Endothelial cell of umbilical vein (primary cell): ENCODE results near the gene CIAO3. TPM values are rescaled to one million over a fixed set of nuclear protein-coding genes. Genes with fewer than 3 reads are reported as not detected.

ENCODE experiments used
- BruUV-seq: library from RNA; stranded (reverse); fragments of 400-500 nt; replicated peaks from 2 replicates; lab custom pipeline; 2021; lab: Mats Ljungman, UMichigan
- CTCF ChIA-PET: fragments of 300-600, 350-600 bp; sonication (Branson Sonifier 250); formaldehyde crosslinking; loops from one replicate; lab custom pipeline; 2021; ENCODE audit warnings: antibody characterized with exemption, inconsistent platforms; lab: Charles Lee
- POLR2A ChIA-PET: fragments of 300-600, 350-600 bp; sonication (Branson Sonifier 250); formaldehyde crosslinking; loops from one replicate; lab custom pipeline; 2021; ENCODE audit warnings: antibody characterized with exemption, inconsistent platforms; lab: Charles Lee
- DNase-seq: peaks from one replicate; pipeline ENCODE4 v3.0.0-alpha.2; 2011; ENCODE audit warnings: low read depth, low spot score
- FAIRE-seq: peaks from 2 replicates; lab custom pipeline; 2011; peaks lifted over from hg19 to GRCh38; lab: Jason Lieb, UNC
- H2AFZ ChIP-seq: 2 replicates; pipeline ENCODE4 v1.6.0; 2012; ENCODE audit warnings: low read depth, low read length, control low read depth, inconsistent platforms
- H3K27ac ChIP-seq: 2 replicates; pipeline ENCODE4 v1.5.1; 2011; ENCODE audit warnings: low read depth, mild to moderate bottlenecking, control low read depth, low read length, moderate library complexity; ENCODE audit not compliant: insufficient read depth
- H3K27me3 ChIP-seq, 2 experiments: 2 replicates each; pipeline versions ENCODE4 v1.6.0 to v1.6.1; 2011; ENCODE audit warnings: low read length in 2 of 2, mixed read lengths in 1 of 2; ENCODE audit not compliant: control insufficient read depth in 2 of 2, insufficient read depth in 2 of 2
- H3K36me3 ChIP-seq, 2 experiments: 2 replicates in 1 of 2; 3 replicates in 1 of 2; pipeline ENCODE4 v1.5.1; 2011; ENCODE audit warnings: low read length in 2 of 2, mild to moderate bottlenecking in 1 of 2, moderate library complexity in 1 of 2; ENCODE audit not compliant: control insufficient read depth in 2 of 2, insufficient read depth in 2 of 2; ENCODE audit errors: extremely low read depth in 1 of 2
- H3K4me1 ChIP-seq: 3 replicates; pipeline ENCODE4 v1.5.1; 2011; ENCODE audit warnings: mild to moderate bottlenecking, low read length; ENCODE audit not compliant: control insufficient read depth, insufficient read depth; ENCODE audit errors: extremely low read depth
- H3K4me2 ChIP-seq: 2 replicates; pipeline ENCODE4 v1.6.1; 2011; ENCODE audit warnings: low read length, control low read depth, mixed read lengths; ENCODE audit not compliant: insufficient read depth
- H3K4me3 ChIP-seq, 3 experiments: fragments of 200-600 bp in 1 of 3; sonication (generic), shearing (Covaris generic) in 1 of 3; replicated peaks in 1 of 3; 2 replicates each; pipeline ENCODE4 v1.5.1; 2011 to 2016; ENCODE audit warnings: control low read depth in 3 of 3, low read length in 3 of 3, mild to moderate bottlenecking in 2 of 3, inconsistent platforms in 1 of 3, low read depth in 1 of 3, moderate library complexity in 1 of 3; ENCODE audit not compliant: insufficient read depth in 1 of 3
- H3K79me2 ChIP-seq: 2 replicates; pipeline ENCODE4 v1.6.0; 2012; ENCODE audit warnings: low read length, inconsistent platforms; ENCODE audit not compliant: control insufficient read depth, insufficient read depth
- H3K9ac ChIP-seq: replicated peaks from 2 replicates; pipeline ENCODE3; 2011; ENCODE audit warnings: low read length, control low read depth; ENCODE audit not compliant: insufficient read depth; ENCODE audit errors: extremely low read depth
- H3K9me1 ChIP-seq: replicated peaks from 3 replicates; pipeline ENCODE4 v1.6.0; 2011; ENCODE audit warnings: mild to moderate bottlenecking, low read length; ENCODE audit not compliant: control insufficient read depth, insufficient read depth; ENCODE audit errors: extremely low read depth
- H3K9me3 ChIP-seq: replicated peaks from 2 replicates; pipeline ENCODE4 v1.5.1; 2012; ENCODE audit warnings: low read length, inconsistent platforms; ENCODE audit not compliant: control insufficient read depth, insufficient read depth
- H4K20me1 ChIP-seq: replicated peaks from 2 replicates; pipeline ENCODE3; 2011; ENCODE audit warnings: mild to moderate bottlenecking, low read length; ENCODE audit not compliant: control insufficient read depth, insufficient read depth; ENCODE audit errors: extremely low read depth
- CTCF ChIP-seq, 2 donors: IDR thresholded peaks; 1 replicate in 1 of 2; 2 replicates in 1 of 2; pipeline ENCODE4 v1.5.1; 2011; ENCODE audit warnings: low read length in 2 of 2, mild to moderate bottlenecking in 2 of 2, moderate library complexity in 2 of 2, control low read depth in 1 of 2, inconsistent platforms in 1 of 2, low read depth in 1 of 2; ENCODE audit not compliant: insufficient read depth in 1 of 2; ENCODE audit errors: extremely low read depth in 1 of 2
- EZH2 ChIP-seq: IDR thresholded peaks from 2 replicates; pipeline ENCODE4 v1.6.1; 2012; ENCODE audit warnings: borderline replicate concordance, low read depth, mild to moderate bottlenecking, moderate library complexity, low read length, inconsistent platforms; ENCODE audit not compliant: severe bottlenecking
- FOS ChIP-seq: IDR thresholded peaks from 2 replicates; pipeline ENCODE4 v1.6.1; 2011; ENCODE audit warnings: mild to moderate bottlenecking, low read length, moderate library complexity, borderline replicate concordance; ENCODE audit not compliant: insufficient read depth
- GATA2 ChIP-seq: IDR thresholded peaks from 2 replicates; pipeline ENCODE4 v1.7.0; 2011; ENCODE audit warnings: low read depth, mild to moderate bottlenecking, moderate library complexity, mixed read lengths, low read length; ENCODE audit not compliant: insufficient read length, insufficient read depth
- JUN ChIP-seq: IDR thresholded peaks from 2 replicates; pipeline ENCODE4 v1.6.1; 2011; ENCODE audit warnings: borderline replicate concordance, low read depth; ENCODE audit not compliant: insufficient read length, insufficient read depth
- MAX ChIP-seq: IDR thresholded peaks from 2 replicates; pipeline ENCODE4 v1.6.1; 2011; ENCODE audit not compliant: insufficient read depth, insufficient read length
- MYC ChIP-seq: IDR thresholded peaks from one replicate; pipeline ENCODE4 v1.6.1; 2011; ENCODE audit warnings: mild to moderate bottlenecking, low read depth, low read length
- POLR2A ChIP-seq: IDR thresholded peaks from 2 replicates; pipeline ENCODE4 v1.6.1; 2012; ENCODE audit warnings: low read depth, mild to moderate bottlenecking, control low read depth, low read length
- POLR2AphosphoS5 ChIP-seq: IDR thresholded peaks from 2 replicates; pipeline ENCODE4 v1.6.1; 2012; ENCODE audit warnings: low read depth, mild to moderate bottlenecking, control low read depth, low read length, moderate library complexity; ENCODE audit not compliant: insufficient read depth
- dilution Hi-C: fragments of 300-500 bp; cut with MboI; formaldehyde crosslinking; loops from one replicate; pipeline ENCODE4 v1.15.0; 2019; ENCODE audit warnings: low sequenced_read_pairs; ENCODE audit not compliant: extremely low pct_ligation_motif_present
- intact Hi-C: fragments of 100-400 bp; cut with micrococcal nuclease; formaldehyde crosslinking; loops from one replicate; pipeline ENCODE4 v1.10.0; 2022
- polyA plus RNA-seq, 4 experiments: library from polyadenylated mRNA; depleted of rRNA in 3 of 4; stranded (reverse) in 3 of 4; unstranded in 1 of 4; fragments of >200 nt; gene quantifications; 2 replicates each; pipeline versions ENCODE4 v1.2.1 to v1.2.3, GENCODE V29; 2011 to 2012; ENCODE audit warnings: missing spikeins in 1 of 4
- total RNA-seq: library from RNA; stranded (reverse); gene quantifications from 2 replicates; pipeline ENCODE4 v1.2.3, GENCODE V29; 2021

Gene CIAO3
- total and polyA plus RNA-seq, 2 donors (not counting 3 experiments of a cell fraction or from before 2014, with no cell fraction given) = 23.1 to 33.8 TPM

DNA sequence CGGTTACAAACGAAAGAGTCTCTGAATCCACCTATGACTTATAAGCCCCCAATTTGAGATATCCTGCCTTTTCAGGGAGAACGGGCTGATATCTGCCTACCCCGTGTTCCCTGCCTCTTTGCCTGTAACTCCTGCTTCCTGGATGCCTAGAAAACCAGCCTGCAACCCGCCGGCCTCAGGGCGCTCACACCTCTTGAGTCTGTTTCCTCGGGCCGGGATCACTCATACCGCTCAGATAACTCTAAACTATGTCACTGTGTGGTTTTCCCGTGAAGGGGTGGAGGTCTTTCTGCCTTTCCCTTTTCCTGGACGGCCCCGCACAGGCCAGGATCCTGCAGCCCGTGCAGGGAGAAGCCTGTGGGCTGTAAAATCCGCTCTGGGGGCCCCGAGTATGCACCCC is 37.0 kb upstream of the CIAO3 start:
- Histone ChIP-seq H3K79me2 (no peaks in the 10 kb centered on the region), H3K9me3 (no peaks in the 10 kb centered on the region), H4K20me1 (no peaks in the 10 kb centered on the region), H3K4me1 (no peaks in the 10 kb centered on the region), H3K36me3 (no peaks in the 10 kb centered on the region), H3K27ac (no peak overlapping the region), H3K27me3 (no peaks in the 10 kb centered on the region), H2AFZ (no peak overlapping the region), H3K9me1 (no peaks in the 10 kb centered on the region), H3K4me2 (no peak overlapping the region), H3K4me3 (no peak overlapping the region), H3K9ac (no peak overlapping the region)
- TF ChIP-seq JUN (no peak), POLR2AphosphoS5 (no peak), MYC (no peak), POLR2A (no peak), FOS (no peak), MAX (no peak), EZH2 (no peak), GATA2 (no peak), CTCF (IDR thresholded peaks at IDR 0.05; ENCODE audit: extremely low read depth in 1 of 2, insufficient read depth in 1 of 2, low read depth in 1 of 2, low read length in 2 of 2) (no peak)
- intact Hi-C loops = no loop called here
- FAIRE-seq (no peak), DNase-seq (no peak)
- CTCF ChIA-PET = no interaction called here
- POLR2A ChIA-PET = no interaction called here
- dilution Hi-C loops = no loop called here
- no TSS peak for BruUV-seq
